ENCODE data around the gene SPNS2. TPM values are rescaled to one million over a fixed set of nuclear protein-coding genes. Genes with fewer than 3 reads are reported as not detected.

Gene SPNS2
- total RNA-seq, 1 donor: under 0.01 TPM

DNA sequence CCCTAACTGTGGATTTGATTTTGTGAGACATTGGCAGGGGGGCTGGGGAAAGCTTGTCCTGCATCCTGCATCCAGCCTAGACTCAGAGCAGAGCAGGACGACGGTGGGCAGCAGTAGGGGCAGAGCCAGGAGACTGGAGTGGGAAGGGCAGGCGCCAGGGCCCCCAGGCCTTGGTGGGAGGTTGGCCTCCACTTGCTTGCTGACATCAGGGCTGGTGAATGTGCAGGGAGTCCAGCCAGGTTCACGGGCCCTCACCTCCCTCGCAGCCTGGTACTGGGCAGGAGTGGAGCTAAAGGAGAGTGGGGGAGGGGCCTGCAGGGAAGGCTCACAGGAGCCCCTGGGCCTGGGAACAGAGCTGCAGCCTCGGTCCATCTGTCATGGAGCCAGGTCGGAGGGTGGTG is 83.4 kb downstream of the SPNS2 start:
- H3K4me3 ChIP-seq (ENCODE audit: insufficient read depth, low read length): no peak overlapping the region
- no peaks in the 10 kb centered on the region for H3K4me1 ChIP-seq (ENCODE audit: insufficient read depth, low read length)
- peak; percentile 72 for DNase-seq (ENCODE audit: insufficient read length, low spot score, missing footprints)
- H3K9me3 ChIP-seq (ENCODE audit: low read depth, low read length): no peaks in the 10 kb centered on the region
- TF ChIP-seq CTCF (IDR thresholded peaks at IDR 0.05; ENCODE audit: extremely low read depth, low read depth, low read length): no peak
- peaks cover 40% of the 10 kb centered on the region for H3K27me3 ChIP-seq (ENCODE audit: insufficient read depth, low read length)
- H4K20me1 ChIP-seq (ENCODE audit: insufficient read depth, low read length): no peaks in the 10 kb centered on the region
- H3K4me2 ChIP-seq (ENCODE audit: insufficient read depth, low read length): no peak overlapping the region
- H2AFZ ChIP-seq (ENCODE audit: low read length): no peak overlapping the region
- no peaks in the 10 kb centered on the region for H3K79me2 ChIP-seq (ENCODE audit: insufficient read depth, low read length)
- no peak overlapping the region for H3K27ac ChIP-seq (ENCODE audit: low read depth, low read length)
- H3K36me3 ChIP-seq (ENCODE audit: insufficient read depth, low read length): no peaks in the 10 kb centered on the region

- Histone ChIP-seq H3K4me1 (ENCODE audit: insufficient read depth, low read length) (no peaks in the 10 kb centered on the region), H4K20me1 (ENCODE audit: insufficient read depth, low read length) (no peaks in the 10 kb centered on the region), H3K4me2 (ENCODE audit: insufficient read depth, low read length) (no peak overlapping the region), H3K27ac (ENCODE audit: low read depth, low read length) (no peak overlapping the region), H3K4me3 (ENCODE audit: insufficient read depth, low read length) (no peak overlapping the region), H2AFZ (ENCODE audit: low read length) (no peak overlapping the region), H3K36me3 (ENCODE audit: insufficient read depth, low read length) (no peaks in the 10 kb centered on the region), H3K27me3 (ENCODE audit: insufficient read depth, low read length) (peaks cover 43% of the 10 kb centered on the region), H3K9me3 (ENCODE audit: low read depth, low read length) (no peaks in the 10 kb centered on the region), H3K79me2 (ENCODE audit: insufficient read depth, low read length) (no peaks in the 10 kb centered on the region)
- DNase-seq (ENCODE audit: insufficient read length, low spot score, missing footprints): peak; percentile 65
- TF ChIP-seq CTCF (IDR thresholded peaks at IDR 0.05; ENCODE audit: extremely low read depth, low read depth, low read length): no peak
Observed at GRCh38 chr17:4582691-4583090, 84.0 kb downstream of the SPNS2 start.

DNA sequence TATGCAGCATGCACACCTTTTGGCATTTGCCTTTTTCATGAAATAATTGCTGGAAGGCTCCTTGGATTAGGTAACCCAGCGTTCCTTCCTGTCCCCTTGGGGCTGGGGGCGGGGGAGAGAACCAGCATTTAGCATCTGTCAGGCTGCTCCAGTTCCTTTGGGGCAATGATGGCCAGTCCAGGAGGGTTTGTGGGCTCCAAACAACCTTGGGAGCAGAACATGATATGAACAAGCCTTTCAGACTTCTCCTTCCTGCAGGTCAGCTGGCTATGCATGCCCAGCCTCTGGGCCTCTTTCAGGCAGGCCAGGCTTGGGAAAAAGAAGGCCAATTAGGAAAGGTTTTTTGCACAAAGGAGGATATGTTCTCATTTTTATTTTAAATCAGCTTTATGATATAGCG is 84.5 kb downstream of the SPNS2 start:
- peaks cover 43% of the 10 kb centered on the region for H3K27me3 ChIP-seq (ENCODE audit: insufficient read depth, low read length)
- no peak overlapping the region for H2AFZ ChIP-seq (ENCODE audit: low read length)
- H3K4me1 ChIP-seq (ENCODE audit: insufficient read depth, low read length): no peaks in the 10 kb centered on the region
- H4K20me1 ChIP-seq (ENCODE audit: insufficient read depth, low read length): no peaks in the 10 kb centered on the region
- H3K4me2 ChIP-seq (ENCODE audit: insufficient read depth, low read length): no peak overlapping the region
- no peak overlapping the region for H3K4me3 ChIP-seq (ENCODE audit: insufficient read depth, low read length)
- no peak overlapping the region for H3K27ac ChIP-seq (ENCODE audit: low read depth, low read length)
- H3K9me3 ChIP-seq (ENCODE audit: low read depth, low read length): no peaks in the 10 kb centered on the region
- no peak for TF ChIP-seq CTCF (IDR thresholded peaks at IDR 0.05; ENCODE audit: extremely low read depth, low read depth, low read length)
- no peaks in the 10 kb centered on the region for H3K36me3 ChIP-seq (ENCODE audit: insufficient read depth, low read length)
- no peaks in the 10 kb centered on the region for H3K79me2 ChIP-seq (ENCODE audit: insufficient read depth, low read length)
- DNase-seq (ENCODE audit: insufficient read length, low spot score, missing footprints): peak; percentile 72

GRCh38 chr17:4583782-4584100 is 85.1 kb downstream of the SPNS2 start:
- Histone ChIP-seq H3K27me3 (ENCODE audit: insufficient read depth, low read length) (peaks cover 43% of the 10 kb centered on the region), H3K4me3 (ENCODE audit: insufficient read depth, low read length) (no peak overlapping the region), H3K9me3 (ENCODE audit: low read depth, low read length) (no peaks in the 10 kb centered on the region), H2AFZ (ENCODE audit: low read length) (no peak overlapping the region), H3K27ac (ENCODE audit: low read depth, low read length) (no peak overlapping the region), H3K79me2 (ENCODE audit: insufficient read depth, low read length) (no peaks in the 10 kb centered on the region), H3K4me1 (ENCODE audit: insufficient read depth, low read length) (no peaks in the 10 kb centered on the region), H3K36me3 (ENCODE audit: insufficient read depth, low read length) (no peaks in the 10 kb centered on the region), H3K4me2 (ENCODE audit: insufficient read depth, low read length) (no peak overlapping the region), H4K20me1 (ENCODE audit: insufficient read depth, low read length) (no peaks in the 10 kb centered on the region)
- peak; percentile 13 for TF ChIP-seq CTCF (IDR thresholded peaks at IDR 0.05; ENCODE audit: extremely low read depth, low read depth, low read length)
- DNase-seq (ENCODE audit: insufficient read length, low spot score, missing footprints): peak; percentile 90
